Natural killer cell (primary cell): ENCODE results near the gene AEBP1. TPM values are rescaled to one million over a fixed set of nuclear protein-coding genes. Genes with fewer than 3 reads are reported as not detected.

Experiments used
- ATAC-seq, 3 donors: fragments of 150-1000 bp in 2 of 3; fragments of 200-7000 bp in 1 of 3; cut with Tn5 transposase; 1 replicate in 1 of 3; 2 replicates in 2 of 3; pipeline ENCODE4 v1.10.0; 2021; ENCODE audit warnings: mild to moderate bottlenecking in 2 of 3, moderate library complexity in 2 of 3
- DNase-seq, 2 donors: peaks; one replicate each; pipeline versions ENCODE4 v3.0.0 to v3.0.0-alpha.2; 2013 to 2021; ENCODE audit warnings: mixed read lengths in 1 of 2
- H3K27ac ChIP-seq: one replicate; pipeline ENCODE4 v1.5.1; 2013; ENCODE audit warnings: mild to moderate bottlenecking, low read length
- H3K27me3 ChIP-seq: one replicate; pipeline ENCODE4 v1.6.1; 2013; ENCODE audit warnings: low read length; ENCODE audit not compliant: control insufficient read depth, insufficient read depth
- H3K36me3 ChIP-seq: one replicate; pipeline ENCODE4 v1.6.1; 2013; ENCODE audit warnings: low read length; ENCODE audit not compliant: control insufficient read depth, insufficient read depth
- H3K4me1 ChIP-seq: one replicate; pipeline ENCODE4 v1.6.1; 2013; ENCODE audit warnings: low read length; ENCODE audit not compliant: control insufficient read depth, insufficient read depth
- H3K4me3 ChIP-seq: one replicate; pipeline ENCODE4 v1.5.1; 2013; ENCODE audit warnings: low read length
- H3K9me3 ChIP-seq: one replicate; pipeline ENCODE4 v1.6.1; 2013; ENCODE audit warnings: low read length; ENCODE audit not compliant: control insufficient read depth, insufficient read depth
- H3K27ac Mint-ChIP-seq, 2 donors: one replicate each; pipeline ENCODE4 v1.8.0; 2022; ENCODE audit warnings: mild to moderate bottlenecking in 2 of 2, mixed read lengths in 2 of 2, moderate library complexity in 1 of 2
- H3K27me3 Mint-ChIP-seq, 2 donors: one replicate each; pipeline ENCODE4 v1.8.0; 2022; ENCODE audit warnings: low read depth in 2 of 2, mixed read lengths in 2 of 2
- H3K36me3 Mint-ChIP-seq: one replicate; pipeline ENCODE4 v1.8.0; 2022; ENCODE audit warnings: mixed read lengths
- H3K4me1 Mint-ChIP-seq, 2 donors: one replicate each; pipeline ENCODE4 v1.8.0; 2022; ENCODE audit warnings: mixed read lengths in 2 of 2
- H3K4me3 Mint-ChIP-seq: one replicate; pipeline ENCODE4 v1.8.0; 2022; ENCODE audit warnings: mild to moderate bottlenecking, moderate library complexity, mixed read lengths
- H3K9me3 Mint-ChIP-seq, 2 donors: one replicate each; pipeline ENCODE4 v1.8.0; 2022; ENCODE audit warnings: mixed read lengths in 2 of 2
- WGBS: methylation state at CpG from one replicate; pipeline ENCODE4 v1.1.7; 2013; ENCODE audit warnings: missing lambda C conversion rate; ENCODE audit not compliant: insufficient coverage; 5-methylcytosine and 5-hydroxymethylcytosine counted together
- intact Hi-C: fragments of 100-400 bp; cut with micrococcal nuclease; formaldehyde crosslinking; loops from one replicate; pipeline ENCODE4 v1.14.2; 2022
- total RNA-seq, 4 donors: library from RNA; stranded (reverse); fragments of 120-200 nt in 1 of 4; gene quantifications; one replicate each; pipeline versions ENCODE4 v1.2.3 to v1.2.4, GENCODE V29; 2013 to 2022
- TF ChIP-seq, protein P1 (sequence below): fragments of 200-600 bp; IDR thresholded peaks from one replicate; pipeline ENCODE4 v1.8.0; 2022; ENCODE audit warnings: antibody characterized with exemption

Gene AEBP1
- total RNA-seq, 3 donors from 2014 or later (not counting 1 experiment from before 2014, with no cell fraction given) = 3.3 to 9.0 (median 6.4) TPM

DNA sequence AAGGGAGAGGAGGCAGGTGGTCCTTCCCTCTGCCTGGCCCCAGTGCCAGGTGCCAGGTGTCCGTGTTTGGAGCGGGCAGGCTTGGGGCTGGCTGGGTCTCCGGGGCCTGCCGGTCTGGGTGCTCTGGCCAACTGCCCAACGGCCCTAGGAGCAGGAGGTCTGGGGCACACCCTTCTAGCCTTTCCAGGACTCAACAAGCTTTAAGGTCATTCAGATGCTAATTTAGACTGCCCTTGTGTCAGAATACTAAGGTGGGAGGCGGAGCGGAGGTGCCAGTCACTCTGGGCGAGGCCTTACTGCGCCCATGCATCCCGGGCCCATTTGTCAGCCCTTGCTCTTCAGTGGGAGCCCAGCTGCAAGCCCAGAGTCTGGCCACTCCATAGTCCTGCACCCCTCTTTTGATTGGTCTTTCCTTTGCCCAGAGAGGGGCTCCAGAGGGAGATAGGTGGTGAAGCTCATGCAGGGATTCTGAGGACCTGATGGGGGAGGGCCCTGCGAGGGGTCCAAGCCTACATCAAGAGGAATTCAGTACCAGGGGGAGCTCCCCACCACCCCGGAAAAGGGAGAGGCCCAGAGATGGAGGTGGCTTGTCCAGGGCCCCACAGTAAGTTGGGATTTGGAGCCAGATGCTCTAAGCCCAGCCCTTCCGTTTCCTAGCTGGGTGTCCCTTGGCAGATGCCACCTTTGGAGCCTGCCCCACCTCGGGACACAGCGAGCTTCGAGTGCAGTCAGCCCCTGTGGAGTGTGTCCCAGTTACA is 40.1 kb upstream of the AEBP1 start:
- Mint-ChIP-seq H3K27me3 (no peaks in the 10 kb centered on the region), H3K36me3 (no peaks in the 10 kb centered on the region), H3K4me3 (no peak overlapping the region), H3K4me1 (peaks cover 12 to 23% of the 10 kb centered on the region in 2 donors), H3K27ac (peak overlapping the region; percentile 41 to 62), H3K9me3 (no peaks in the 10 kb centered on the region)
- peaks cover 36% of the 10 kb centered on the region for H3K36me3 ChIP-seq
- intact Hi-C loops = no loop called here
- ATAC-seq (no peak), DNase-seq (no peak)
- peaks cover 36% of the 10 kb centered on the region for H3K4me1 ChIP-seq
- TF ChIP-seq, protein P1, sequence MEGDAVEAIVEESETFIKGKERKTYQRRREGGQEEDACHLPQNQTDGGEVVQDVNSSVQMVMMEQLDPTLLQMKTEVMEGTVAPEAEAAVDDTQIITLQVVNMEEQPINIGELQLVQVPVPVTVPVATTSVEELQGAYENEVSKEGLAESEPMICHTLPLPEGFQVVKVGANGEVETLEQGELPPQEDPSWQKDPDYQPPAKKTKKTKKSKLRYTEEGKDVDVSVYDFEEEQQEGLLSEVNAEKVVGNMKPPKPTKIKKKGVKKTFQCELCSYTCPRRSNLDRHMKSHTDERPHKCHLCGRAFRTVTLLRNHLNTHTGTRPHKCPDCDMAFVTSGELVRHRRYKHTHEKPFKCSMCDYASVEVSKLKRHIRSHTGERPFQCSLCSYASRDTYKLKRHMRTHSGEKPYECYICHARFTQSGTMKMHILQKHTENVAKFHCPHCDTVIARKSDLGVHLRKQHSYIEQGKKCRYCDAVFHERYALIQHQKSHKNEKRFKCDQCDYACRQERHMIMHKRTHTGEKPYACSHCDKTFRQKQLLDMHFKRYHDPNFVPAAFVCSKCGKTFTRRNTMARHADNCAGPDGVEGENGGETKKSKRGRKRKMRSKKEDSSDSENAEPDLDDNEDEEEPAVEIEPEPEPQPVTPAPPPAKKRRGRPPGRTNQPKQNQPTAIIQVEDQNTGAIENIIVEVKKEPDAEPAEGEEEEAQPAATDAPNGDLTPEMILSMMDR = no peak
- no peak overlapping the region for H3K4me3 ChIP-seq
- no peaks in the 10 kb centered on the region for H3K9me3 ChIP-seq
- H3K27ac ChIP-seq = no peak overlapping the region
- 74% methylated on average over 16 of the region's 16 CpGs for WGBS
- H3K27me3 ChIP-seq = no peaks in the 10 kb centered on the region

DNA sequence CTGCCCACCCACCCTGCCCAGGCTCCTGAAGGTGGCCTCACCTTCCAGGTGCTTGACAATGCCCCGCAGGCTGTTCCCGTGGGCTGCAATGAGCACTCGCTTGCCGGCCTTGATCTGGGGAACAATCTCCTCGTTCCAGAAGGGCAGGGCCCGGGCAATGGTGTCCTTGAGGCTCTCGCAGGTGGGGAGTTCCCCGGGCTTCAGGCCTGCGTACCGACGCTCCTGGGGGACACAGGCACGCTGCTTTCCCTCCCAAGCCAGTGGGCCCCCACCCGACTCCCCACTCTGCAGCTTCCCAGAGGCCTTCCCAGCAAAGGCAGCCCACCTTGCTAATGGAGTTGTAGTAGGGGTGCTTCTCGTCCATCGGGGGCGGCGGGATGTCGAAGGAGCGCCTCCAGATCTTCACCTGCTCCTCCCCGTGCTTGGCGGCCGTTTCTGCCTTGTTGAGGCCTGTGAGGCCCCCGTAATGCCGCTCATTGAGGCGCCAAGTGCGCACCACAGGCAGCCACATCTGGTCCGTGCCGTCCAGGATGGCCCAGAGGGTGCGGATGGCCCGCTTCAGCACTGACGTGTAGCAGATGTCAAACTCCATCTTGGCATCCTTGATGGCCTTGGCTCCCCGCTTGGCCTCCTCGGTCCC is 39.2 kb upstream of the AEBP1 start:
- no peaks in the 10 kb centered on the region for H3K27me3 ChIP-seq
- Mint-ChIP-seq H3K4me1 (peaks cover 12 to 23% of the 10 kb centered on the region in 2 donors), H3K9me3 (no peaks in the 10 kb centered on the region), H3K27ac (peak overlapping the region in 1 of 2 donors; percentile 70), H3K36me3 (no peaks in the 10 kb centered on the region), H3K4me3 (no peak overlapping the region), H3K27me3 (no peaks in the 10 kb centered on the region)
- peak in 2 of 3 donors; percentile 31 to 34 for ATAC-seq
- H3K4me3 ChIP-seq = no peak overlapping the region
- H3K9me3 ChIP-seq = no peaks in the 10 kb centered on the region
- TF ChIP-seq, protein P1 = no peak
- H3K27ac ChIP-seq = peak overlapping the region; percentile 19
- H3K4me1 ChIP-seq = peaks cover 29% of the 10 kb centered on the region
- intact Hi-C loops = no loop called here
- DNase-seq = no peak
- peaks cover 28% of the 10 kb centered on the region for H3K36me3 ChIP-seq
- WGBS = 39% methylated on average over 33 of the region's 33 CpGs

DNA sequence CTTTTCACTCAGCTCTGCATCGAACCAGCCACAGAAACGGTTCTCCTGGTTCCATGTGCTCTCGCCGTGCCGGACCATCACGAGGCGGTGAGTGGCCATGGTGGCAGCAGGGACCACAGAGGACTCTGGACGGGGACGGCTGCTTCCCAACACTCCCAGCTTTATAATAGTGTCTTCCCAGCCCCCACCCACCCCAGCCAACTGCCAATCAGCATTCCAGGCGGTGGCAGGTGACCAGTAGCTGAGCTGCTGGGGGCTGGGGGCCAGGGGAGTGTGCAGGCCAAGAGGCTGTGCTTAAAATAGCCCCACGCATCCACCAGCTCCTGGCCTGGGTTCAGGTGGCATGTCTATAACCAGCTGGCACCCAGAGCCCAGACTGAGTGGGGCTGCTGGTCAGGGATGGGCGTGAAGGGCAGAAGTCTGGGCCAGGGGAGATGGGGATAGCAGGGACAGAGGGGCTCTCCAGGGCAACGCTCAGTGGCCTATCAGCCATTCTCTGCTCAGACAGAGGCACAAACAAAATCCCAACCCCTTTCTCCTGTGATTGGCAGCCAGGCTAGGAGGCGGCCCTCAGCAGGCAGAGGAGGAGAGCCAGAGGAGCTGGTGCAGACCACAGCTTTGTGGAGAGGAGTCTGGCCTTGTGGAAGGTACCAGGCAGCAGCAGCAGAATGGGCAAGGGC is 38.6 kb upstream of the AEBP1 start, which contains the start of gene PGAM2:
Gene PGAM2, minus strand, starts transcription at position 137 of the 680 bp plus-strand sequence. Its CDS starts 38 bp downstream, at position 99.
- ATAC-seq (peak; percentile 38 to 68 (median 51)), DNase-seq (no peak)
- Histone ChIP-seq H3K9me3 (no peaks in the 10 kb centered on the region), H3K4me1 (peaks cover 22% of the 10 kb centered on the region), H3K27me3 (no peaks in the 10 kb centered on the region), H3K36me3 (peaks cover 22% of the 10 kb centered on the region), H3K4me3 (no peak within 1 kb of the TSS), H3K27ac (peak within 1 kb of the TSS; percentile 19)
- H3K4me3 Mint-ChIP-seq = no peak within 1 kb of the TSS
- peak within 1 kb of the TSS; percentile 29 to 70 for H3K27ac Mint-ChIP-seq
- no peaks in the 10 kb centered on the region for H3K27me3 Mint-ChIP-seq
- intact Hi-C loops = no loop called here
- H3K4me1 Mint-ChIP-seq = peaks cover 12 to 23% of the 10 kb centered on the region in 2 donors
- 43% methylated on average over 14 of the region's 14 CpGs for WGBS
- TF ChIP-seq, protein P1 = no peak
- H3K9me3 Mint-ChIP-seq = no peaks in the 10 kb centered on the region
- H3K36me3 Mint-ChIP-seq = no peaks in the 10 kb centered on the region
